Pancreas (tissue), 10 donors: ENCODE measurements around the gene ALCAM. TPM values are rescaled to one million over a fixed set of nuclear protein-coding genes. Genes with fewer than 3 reads are reported as not detected.

Experiments used
- ATAC-seq, 4 donors: fragments of 200-7000 bp; cut with Tn5 transposase; one replicate each; pipeline versions ENCODE4 v1.8.0 to v1.9.1; 2020; ENCODE audit warnings: mild to moderate bottlenecking in 4 of 4, moderate library complexity in 4 of 4
- DNase-seq, 6 donors: peaks; one replicate each; pipeline ENCODE4 v3.0.0-alpha.2; 2020
- FAIRE-seq: peaks from 2 replicates; lab custom pipeline; 2012; peaks lifted over from hg19 to GRCh38; lab: Jason Lieb, UNC
- H3K27ac ChIP-seq, 4 donors: fragments of 200-600 bp; sonication (generic); 1 replicate in 3 of 4; 2 replicates in 1 of 4; pipeline versions ENCODE4 v1.5.0 to v1.8.0; 2020
- H3K27me3 ChIP-seq, 4 donors: fragments of 200-600 bp; one replicate each; pipeline ENCODE4 v1.8.0; 2021
- H3K36me3 ChIP-seq, 3 donors: fragments of 200-600 bp; sonication (generic) in 1 of 3; one replicate each; pipeline versions ENCODE4 v1.5.0 to v1.8.0; 2020 to 2021
- H3K4me1 ChIP-seq, 3 donors: fragments of 200-600 bp; one replicate each; pipeline ENCODE4 v1.8.0; 2021
- H3K4me3 ChIP-seq, 4 donors: fragments of 200-600 bp; sonication (generic) in 2 of 4; one replicate each; pipeline versions ENCODE4 v1.5.0 to v1.8.0; 2020 to 2021
- H3K9me3 ChIP-seq, 4 donors: fragments of 200-600 bp; one replicate each; pipeline ENCODE4 v1.8.0; 2021
- CTCF ChIP-seq, 4 donors: fragments of 200-600 bp; sonication (generic) in 3 of 4; IDR thresholded peaks; one replicate each; pipeline versions ENCODE4 v1.5.0 to v1.8.0; 2021; ENCODE audit warnings: antibody characterized with exemption in 4 of 4
- WGBS, 2 donors: extraction: QIAGEN DNeasy Blood & Tissue Kit; methylation state at CpG; one replicate each; pipeline ENCODE4 v1.1.7; 2013; 5-methylcytosine and 5-hydroxymethylcytosine counted together
- intact Hi-C, 3 donors: fragments of 100-400 bp; cut with DNase I; formaldehyde crosslinking; loops; one replicate each; pipeline versions ENCODE4 v1.11.1 to v1.14.2; 2022
- polyA plus RNA-seq, 2 donors: library from polyadenylated mRNA; stranded (reverse); fragments of 200-250 nt; gene quantifications; one replicate each; pipeline ENCODE4 v1.2.3, GENCODE V29; 2013
- total RNA-seq, 6 donors: library from RNA; stranded (reverse); fragmentation: NEBNext Ultra II Directional in 4 of 6; extraction: Animal tissue kit (Norgen Biotek cat#: 25700) in 4 of 6; gene quantifications; one replicate each; pipeline versions ENCODE4 v1.2.1 to v1.2.4, GENCODE V29; 2021 to 2023
- donor health status: healthy with polysubstance abuse.
- donor health status: DM: no; HTN: no; CAD: no; lungs with moderate emphysema.
- donor health status: DM: no; HTN: no; CAD: no.
- donor health status: control.
- donor health status: control.
- donor health status: Bipolar disorder and iron deficiency.
- donor health status: DM: yes; HTN: yes; CAD: no.
- donor health status: DM: no; HTN: no; CAD: no.
- donor health status: DM: no; HTN: no; CAD: no.
- donor health status: DM: yes; HTN: yes; CAD: no.

Gene ALCAM
- total and polyA plus RNA-seq, 8 donors, result 14.4 to 42.1 (median 27.6) TPM

- FAIRE-seq (no peak), ATAC-seq (peak; percentile 50 to 85 (median 81)), DNase-seq (no peak)
- Histone ChIP-seq H3K27me3 (no peaks in the 10 kb centered on the region), H3K9me3 (no peaks in the 10 kb centered on the region), H3K36me3 (no peaks in the 10 kb centered on the region), H3K27ac (peak overlapping the region in 1 of 4 donors; percentile 7), H3K4me3 (no peak overlapping the region), H3K4me1 (peaks cover 0 to 3% (median 0%) of the 10 kb centered on the region in 3 donors)
- intact Hi-C loops, result no loop called here
- 24% methylated on average over 4 of the region's 4 CpGs for WGBS, 2 donors
- TF ChIP-seq CTCF (IDR thresholded peaks at IDR 0.05), result no peak
These were observed 48.1 kb downstream of the ALCAM start for GRCh38 chr3:105414841-105415240.

GRCh38 chr3:105415951-105416350 is 49.2 kb downstream of the ALCAM start:
- ATAC-seq (no peak), FAIRE-seq (no peak), DNase-seq (no peak)
- Histone ChIP-seq H3K4me1 (peaks cover 0 to 3% (median 0%) of the 10 kb centered on the region in 3 donors), H3K27ac (no peak overlapping the region), H3K4me3 (no peak overlapping the region), H3K36me3 (no peaks in the 10 kb centered on the region), H3K9me3 (no peaks in the 10 kb centered on the region), H3K27me3 (no peaks in the 10 kb centered on the region)
- no peak for TF ChIP-seq CTCF (IDR thresholded peaks at IDR 0.05)
- WGBS, 2 donors, result 93 to 100% methylated on average over 1 of the region's 1 CpG
- intact Hi-C loops, result no loop called here

- H3K4me1 ChIP-seq, result peaks cover 0 to 3% (median 0%) of the 10 kb centered on the region in 3 donors
- H3K4me3 ChIP-seq, result no peak overlapping the region
- no peaks in the 10 kb centered on the region for H3K27me3 ChIP-seq
- no peaks in the 10 kb centered on the region for H3K36me3 ChIP-seq
- 92 to 96% methylated on average over 3 of the region's 3 CpGs for WGBS, 2 donors
- H3K27ac ChIP-seq, result no peak overlapping the region
- no peak for ATAC-seq
- no peak for TF ChIP-seq CTCF (IDR thresholded peaks at IDR 0.05)
- no peaks in the 10 kb centered on the region for H3K9me3 ChIP-seq
- intact Hi-C loops, result no loop called here
- no peak for DNase-seq
- no peak for FAIRE-seq
These were observed 51.0 kb downstream of the ALCAM start for GRCh38 chr3:105417525-105418289.

- Histone ChIP-seq H3K4me1 (no peaks in the 10 kb centered on the region), H3K36me3 (no peaks in the 10 kb centered on the region), H3K27me3 (no peaks in the 10 kb centered on the region), H3K9me3 (no peaks in the 10 kb centered on the region), H3K4me3 (no peak overlapping the region), H3K27ac (no peak overlapping the region)
- FAIRE-seq (no peak), DNase-seq (no peak), ATAC-seq (no peak)
- TF ChIP-seq CTCF (IDR thresholded peaks at IDR 0.05), result no peak
- intact Hi-C loops, result no loop called here
- WGBS, 2 donors, result 95% methylated on average over 2 of the region's 2 CpGs
These were observed 55.9 kb downstream of the ALCAM start for GRCh38 chr3:105422645-105423044.

GRCh38 chr3:105423397-105423796 is 56.7 kb downstream of the ALCAM start:
- DNase-seq (no peak), ATAC-seq (no peak), FAIRE-seq (no peak)
- no peak overlapping the region for H3K27ac ChIP-seq
- intact Hi-C loops, result no loop called here
- peaks cover 0 to 1% (median 0%) of the 10 kb centered on the region in 3 donors for H3K4me1 ChIP-seq
- no peak for TF ChIP-seq CTCF (IDR thresholded peaks at IDR 0.05)
- H3K4me3 ChIP-seq, result no peak overlapping the region
- 90 to 92% methylated on average over 2 of the region's 2 CpGs for WGBS, 2 donors
- no peaks in the 10 kb centered on the region for H3K36me3 ChIP-seq
- H3K27me3 ChIP-seq, result no peaks in the 10 kb centered on the region
- no peaks in the 10 kb centered on the region for H3K9me3 ChIP-seq
